ENCODE data around the gene ADGRB3.
"Not testable (repeated sequence)": the region's sequence is repeated elsewhere in the genome, so short reads cannot be mapped to it uniquely, and the experiment has no call there.

Gene ADGRB3

DNA sequence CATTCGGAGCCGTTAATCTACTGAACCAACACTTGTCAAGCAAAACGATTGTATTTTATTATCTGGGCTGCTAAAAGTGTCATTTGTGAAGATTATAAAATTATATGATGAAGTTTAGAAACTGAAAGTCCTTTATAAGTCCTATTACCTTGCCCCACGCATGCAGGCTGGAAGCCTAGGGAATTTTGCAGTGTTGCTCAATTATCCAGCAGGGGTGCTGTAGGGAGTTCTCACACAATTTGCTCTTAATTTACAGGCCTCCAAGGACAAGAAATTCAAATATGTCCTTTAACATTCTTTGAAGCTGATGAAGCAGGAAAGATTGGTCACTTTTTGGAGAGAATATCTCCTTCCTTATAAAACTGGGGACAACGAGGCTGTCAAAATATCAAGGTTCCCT lies 792.8 kb downstream of the ADGRB3 start:
- DNase-seq, result no peak
- Histone ChIP-seq H3K27ac (no peak overlapping the region), H3K4me3 (ENCODE audit: low read depth, low read length) (no peak overlapping the region), H3K27me3 (ENCODE audit: insufficient read depth, low read depth, severe bottlenecking) (no peaks in the 10 kb centered on the region), H3K9me3 (ENCODE audit: severe bottlenecking) (peaks cover under 1% of the 10 kb centered on the region), H3K36me3 (no peaks in the 10 kb centered on the region)
- TF ChIP-seq, protein P1, sequence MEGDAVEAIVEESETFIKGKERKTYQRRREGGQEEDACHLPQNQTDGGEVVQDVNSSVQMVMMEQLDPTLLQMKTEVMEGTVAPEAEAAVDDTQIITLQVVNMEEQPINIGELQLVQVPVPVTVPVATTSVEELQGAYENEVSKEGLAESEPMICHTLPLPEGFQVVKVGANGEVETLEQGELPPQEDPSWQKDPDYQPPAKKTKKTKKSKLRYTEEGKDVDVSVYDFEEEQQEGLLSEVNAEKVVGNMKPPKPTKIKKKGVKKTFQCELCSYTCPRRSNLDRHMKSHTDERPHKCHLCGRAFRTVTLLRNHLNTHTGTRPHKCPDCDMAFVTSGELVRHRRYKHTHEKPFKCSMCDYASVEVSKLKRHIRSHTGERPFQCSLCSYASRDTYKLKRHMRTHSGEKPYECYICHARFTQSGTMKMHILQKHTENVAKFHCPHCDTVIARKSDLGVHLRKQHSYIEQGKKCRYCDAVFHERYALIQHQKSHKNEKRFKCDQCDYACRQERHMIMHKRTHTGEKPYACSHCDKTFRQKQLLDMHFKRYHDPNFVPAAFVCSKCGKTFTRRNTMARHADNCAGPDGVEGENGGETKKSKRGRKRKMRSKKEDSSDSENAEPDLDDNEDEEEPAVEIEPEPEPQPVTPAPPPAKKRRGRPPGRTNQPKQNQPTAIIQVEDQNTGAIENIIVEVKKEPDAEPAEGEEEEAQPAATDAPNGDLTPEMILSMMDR (IDR thresholded peaks at IDR 0.05; ENCODE audit: low read depth, low read length), result no peak

DNA sequence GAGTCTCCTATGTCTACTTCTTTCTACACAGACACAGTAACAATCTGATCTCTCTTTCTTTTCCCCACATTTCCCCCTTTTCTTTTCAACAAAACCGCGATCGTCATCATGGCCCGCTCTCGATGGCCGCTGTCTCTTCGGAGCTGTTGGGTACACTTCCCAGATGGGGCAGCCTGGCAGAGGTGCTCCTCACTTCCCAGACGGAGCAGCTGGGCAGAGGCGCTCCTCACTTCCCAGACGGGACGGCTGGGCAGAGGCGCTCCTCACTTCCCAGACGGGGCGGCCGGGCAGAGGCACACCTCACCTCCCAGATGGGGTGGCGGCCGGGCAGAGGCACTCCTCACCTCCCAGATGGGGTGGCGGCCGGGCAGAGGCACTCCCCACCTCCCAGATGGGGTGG lies 797.1 kb downstream of the ADGRB3 start:
- H3K9me3 ChIP-seq (ENCODE audit: severe bottlenecking); DNase-seq; H3K4me3 ChIP-seq (ENCODE audit: low read depth, low read length); H3K27me3 ChIP-seq (ENCODE audit: insufficient read depth, low read depth, severe bottlenecking); H3K36me3 ChIP-seq; H3K27ac ChIP-seq: not testable (repeated sequence)

DNA sequence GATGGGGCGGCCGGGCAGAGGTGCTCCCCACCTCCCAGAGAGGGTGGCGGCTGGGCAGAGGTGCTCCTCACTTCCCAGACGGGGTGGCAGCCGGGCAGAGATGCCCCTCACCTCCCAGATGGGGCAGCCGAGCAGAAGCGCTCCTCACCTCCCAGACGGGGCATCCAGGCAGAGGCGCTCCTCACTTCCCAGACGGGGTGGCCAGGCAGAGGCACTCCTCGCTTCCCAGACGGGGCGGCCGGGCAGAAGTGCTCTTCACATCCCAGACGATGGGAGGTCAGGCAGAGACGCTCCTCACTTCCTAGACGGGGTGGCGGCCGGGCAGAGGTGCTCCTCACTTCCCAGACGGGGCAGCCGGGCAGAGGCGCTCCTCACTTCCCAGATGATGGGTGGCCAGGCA lies 798.0 kb downstream of the ADGRB3 start:
- H3K4me3 ChIP-seq (ENCODE audit: low read depth, low read length); H3K27ac ChIP-seq; H3K36me3 ChIP-seq; H3K9me3 ChIP-seq (ENCODE audit: severe bottlenecking); DNase-seq; H3K27me3 ChIP-seq (ENCODE audit: insufficient read depth, low read depth, severe bottlenecking): not testable (repeated sequence)

DNA sequence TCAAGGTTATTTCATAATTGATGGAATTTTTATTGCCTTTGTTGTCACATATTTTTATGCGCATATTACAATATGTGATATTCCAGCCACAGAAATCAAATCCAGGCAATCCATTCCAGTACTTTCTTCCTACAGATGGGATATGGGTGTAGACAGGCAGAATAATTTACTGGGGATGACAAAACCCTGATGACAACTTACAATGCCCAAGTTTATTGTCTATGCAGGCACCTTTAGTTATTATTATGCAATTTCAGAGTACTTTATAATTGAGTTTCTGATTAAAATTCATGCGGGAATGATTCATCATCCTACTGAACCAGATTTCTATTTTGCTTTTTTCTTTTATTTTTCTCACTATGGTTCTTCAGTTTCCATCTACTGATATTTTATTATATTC lies 803.0 kb downstream of the ADGRB3 start:
- H3K27ac ChIP-seq, result no peak overlapping the region
- TF ChIP-seq, protein P1 (IDR thresholded peaks at IDR 0.05; ENCODE audit: low read depth, low read length), result no peak

More for the DNA sequence above, 803.0 kb downstream of the ADGRB3 start:
- no peak for DNase-seq
- no peaks in the 10 kb centered on the region for H3K27me3 ChIP-seq (ENCODE audit: insufficient read depth, low read depth, severe bottlenecking)
- H3K36me3 ChIP-seq, result no peaks in the 10 kb centered on the region
- H3K9me3 ChIP-seq (ENCODE audit: severe bottlenecking), result no peaks in the 10 kb centered on the region
- no peak overlapping the region for H3K4me3 ChIP-seq (ENCODE audit: low read depth, low read length)
